Tibial nerve (tissue), 4 donors: Measurements from ENCODE around the gene PIK3CB. TPM values are rescaled to one million over a fixed set of nuclear protein-coding genes. Genes with fewer than 3 reads are reported as not detected.

Experiments used
- DNase-seq, 2 donors: peaks; one replicate each; pipeline ENCODE4 v3.0.0-alpha.2; 2019; ENCODE audit warnings: low spot score in 2 of 2
- H3K27ac ChIP-seq, 4 donors: fragments of 200-600 bp; sonication (generic) in 3 of 4; one replicate each; pipeline ENCODE4 v1.5.1; 2017 to 2019; ENCODE audit warnings: mild to moderate bottlenecking in 1 of 4
- H3K27me3 ChIP-seq, 2 donors: fragments of 200-600 bp; sonication (generic) in 1 of 2; one replicate each; pipeline versions ENCODE4 v1.5.1 to v1.6.0; 2017 to 2019
- H3K36me3 ChIP-seq, 3 donors: fragments of 200-600 bp; sonication (generic); one replicate each; pipeline ENCODE4 v1.5.1; 2018 to 2019
- H3K4me1 ChIP-seq, 4 donors: fragments of 200-600 bp; sonication (generic) in 3 of 4; one replicate each; pipeline ENCODE4 v1.5.1; 2017 to 2019
- H3K4me3 ChIP-seq, 4 donors: fragments of 200-600 bp; sonication (generic) in 3 of 4; one replicate each; pipeline ENCODE4 v1.5.1; 2017 to 2019; ENCODE audit warnings: mild to moderate bottlenecking in 1 of 4, moderate library complexity in 1 of 4
- H3K9me3 ChIP-seq, 4 donors: fragments of 200-600 bp; sonication (generic) in 3 of 4; one replicate each; pipeline ENCODE4 v1.5.1; 2017 to 2019
- CTCF ChIP-seq, 5 experiments: fragments of 200-600 bp in 3 of 5; fragments of 450-650 bp in 2 of 5; sonication (generic) in 3 of 5; IDR thresholded peaks; one replicate each; pipeline ENCODE4 v1.5.1; 2016 to 2019; ENCODE audit warnings: antibody characterized with exemption in 5 of 5, mild to moderate bottlenecking in 3 of 5, moderate library complexity in 2 of 5
- EP300 ChIP-seq, 2 donors: sonication (generic); formaldehyde crosslinking; IDR thresholded peaks; one replicate each; pipeline ENCODE4 v1.6.1; 2017; ENCODE audit warnings: antibody characterized with exemption in 2 of 2, mild to moderate bottlenecking in 1 of 2
- POLR2A ChIP-seq, 2 donors: fragments of 450-650 bp; IDR thresholded peaks; one replicate each; pipeline ENCODE4 v1.6.1; 2017; ENCODE audit warnings: antibody characterized with exemption in 2 of 2, mild to moderate bottlenecking in 2 of 2, moderate library complexity in 2 of 2
- WGBS, 2 donors: methylation state at CpG; one replicate each; pipeline ENCODE4 v1.1.5; 2018; 5-methylcytosine and 5-hydroxymethylcytosine counted together
- total RNA-seq, 4 donors: library from RNA; depleted of rRNA; stranded (reverse); fragments of >200 nt; gene quantifications; one replicate each; pipeline ENCODE4 v1.1.0, GENCODE V29; 2016

Gene PIK3CB
- 10 to 100 TPM; 11.2 to 32.1 (median 27.2) TPM for total RNA-seq

- H3K36me3 ChIP-seq: no peaks in the 10 kb centered on the region
- DNase-seq: peak; percentile 61 to 73
- H3K27me3 ChIP-seq: no peaks in the 10 kb centered on the region
- peaks cover 0 to 21% (median 3%) of the 10 kb centered on the region in 4 donors for H3K4me1 ChIP-seq
- TF ChIP-seq EP300 (IDR thresholded peaks at IDR 0.05): peak in 1 of 2 donors; percentile 80
- TF ChIP-seq POLR2A (IDR thresholded peaks at IDR 0.05): peak; percentile 75 to 84
- peak in 2 of 5 experiments; percentile 6 to 44 for TF ChIP-seq CTCF (IDR thresholded peaks at IDR 0.05)
- peak within 1 kb of the TSS; percentile 80 to 97 (median 88) for H3K4me3 ChIP-seq
- H3K9me3 ChIP-seq: peaks cover 0 to 4% (median 0%) of the 10 kb centered on the region in 4 donors
- peak within 1 kb of the TSS; percentile 82 to 94 (median 91) for H3K27ac ChIP-seq
- 1% methylated on average over 44 to 62 of the region's 88 CpGs for WGBS, 2 donors
Observed at GRCh38 chr3:138834596-138835396, at the start of gene PIK3CB. Gene PIK3CB (minus strand): TSS chr3:138834928. CDS start chr3:138759343, 75,585 bp downstream.

GRCh38 chr3:138881233-138881632 lies 46.5 kb upstream of the PIK3CB start:
- 62 to 78% methylated on average over 2 of the region's 2 CpGs for WGBS, 2 donors
- no peak for TF ChIP-seq EP300 (IDR thresholded peaks at IDR 0.05)
- no peak for TF ChIP-seq CTCF (IDR thresholded peaks at IDR 0.05)
- no peak for TF ChIP-seq POLR2A (IDR thresholded peaks at IDR 0.05)
- H3K9me3 ChIP-seq: no peaks in the 10 kb centered on the region

GRCh38 chr3:138879541-138880380 lies 45.0 kb upstream of the PIK3CB start:
- no peak overlapping the region for H3K4me3 ChIP-seq
- no peak overlapping the region for H3K27ac ChIP-seq
- WGBS, 2 donors: 63 to 70% methylated on average over 14 of the region's 14 CpGs
- H3K36me3 ChIP-seq: no peaks in the 10 kb centered on the region
- H3K9me3 ChIP-seq: peaks cover 0 to under 1% (median 0%) of the 10 kb centered on the region in 4 donors
- no peak for DNase-seq
- H3K27me3 ChIP-seq: no peaks in the 10 kb centered on the region
- TF ChIP-seq POLR2A (IDR thresholded peaks at IDR 0.05) (no peak), EP300 (IDR thresholded peaks at IDR 0.05) (no peak), CTCF (IDR thresholded peaks at IDR 0.05) (no peak)
- no peaks in the 10 kb centered on the region for H3K4me1 ChIP-seq

More at GRCh38 chr3:138881233-138881632, 46.5 kb upstream of the PIK3CB start:
- no peak overlapping the region for H3K27ac ChIP-seq
- H3K4me1 ChIP-seq: no peaks in the 10 kb centered on the region
- no peaks in the 10 kb centered on the region for H3K36me3 ChIP-seq
- no peak overlapping the region for H3K4me3 ChIP-seq
- DNase-seq: no peak
- no peaks in the 10 kb centered on the region for H3K27me3 ChIP-seq

DNA sequence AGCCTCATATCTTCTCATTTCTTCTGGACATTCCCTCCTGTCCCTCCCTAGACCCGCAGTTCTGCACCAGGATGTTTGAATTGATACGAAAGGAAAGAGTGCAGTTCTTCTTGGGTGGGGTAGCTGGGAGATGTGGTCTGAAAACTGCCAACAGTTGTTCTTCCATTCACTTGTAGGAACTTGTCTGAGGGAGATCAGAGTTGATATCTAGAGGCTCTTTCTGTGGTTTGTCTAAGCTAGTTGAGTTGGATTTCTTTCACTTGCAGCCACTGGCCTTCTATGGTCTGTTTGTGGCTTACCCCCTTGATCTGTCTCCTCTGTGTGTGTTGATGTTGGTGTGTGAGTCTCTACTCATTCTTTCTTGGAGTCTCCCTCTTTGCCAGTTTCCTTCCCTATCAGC lies 42.5 kb upstream of the PIK3CB start:
- DNase-seq: no peak
- Histone ChIP-seq H3K36me3 (no peaks in the 10 kb centered on the region), H3K27ac (no peak overlapping the region), H3K4me1 (no peaks in the 10 kb centered on the region), H3K9me3 (peaks cover 0 to 4% (median 0%) of the 10 kb centered on the region in 4 donors), H3K27me3 (no peaks in the 10 kb centered on the region), H3K4me3 (no peak overlapping the region)
- WGBS, 2 donors: 89 to 95% methylated on average over 2 of the region's 2 CpGs
- TF ChIP-seq CTCF (IDR thresholded peaks at IDR 0.05): no peak
- no peak for TF ChIP-seq POLR2A (IDR thresholded peaks at IDR 0.05)
- TF ChIP-seq EP300 (IDR thresholded peaks at IDR 0.05): no peak
